GM12872 (cell line): Measurements from ENCODE around the gene LCLAT1.

Experiments used
- TF ChIP-seq, protein P1 (sequence below): IDR thresholded peaks from 3 replicates; pipeline ENCODE4 v1.5.1; 2011; ENCODE audit warnings: low read depth, mild to moderate bottlenecking, low read length, moderate library complexity; ENCODE audit not compliant: insufficient read depth

LCLAT1 gene

DNA sequence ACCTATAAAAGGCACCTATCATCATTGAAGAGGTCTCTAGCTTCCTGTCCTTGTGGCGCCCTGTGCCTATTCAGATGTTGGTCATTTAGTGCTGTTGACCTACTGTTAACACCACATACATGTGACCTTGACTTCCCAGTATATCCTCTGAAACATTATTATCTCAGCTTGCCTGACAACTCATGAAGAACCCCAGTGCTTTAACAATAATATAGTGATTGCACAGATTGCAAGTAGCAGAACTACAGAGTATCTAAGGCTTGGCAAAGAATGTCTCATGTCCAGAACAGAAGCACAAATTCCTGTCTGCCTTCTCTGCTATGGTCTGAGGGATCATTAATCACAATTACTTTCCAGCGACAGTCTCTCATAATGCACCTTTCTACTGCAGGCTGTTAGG lies 165.3 kb downstream of the LCLAT1 start:
- TF ChIP-seq, protein P1, sequence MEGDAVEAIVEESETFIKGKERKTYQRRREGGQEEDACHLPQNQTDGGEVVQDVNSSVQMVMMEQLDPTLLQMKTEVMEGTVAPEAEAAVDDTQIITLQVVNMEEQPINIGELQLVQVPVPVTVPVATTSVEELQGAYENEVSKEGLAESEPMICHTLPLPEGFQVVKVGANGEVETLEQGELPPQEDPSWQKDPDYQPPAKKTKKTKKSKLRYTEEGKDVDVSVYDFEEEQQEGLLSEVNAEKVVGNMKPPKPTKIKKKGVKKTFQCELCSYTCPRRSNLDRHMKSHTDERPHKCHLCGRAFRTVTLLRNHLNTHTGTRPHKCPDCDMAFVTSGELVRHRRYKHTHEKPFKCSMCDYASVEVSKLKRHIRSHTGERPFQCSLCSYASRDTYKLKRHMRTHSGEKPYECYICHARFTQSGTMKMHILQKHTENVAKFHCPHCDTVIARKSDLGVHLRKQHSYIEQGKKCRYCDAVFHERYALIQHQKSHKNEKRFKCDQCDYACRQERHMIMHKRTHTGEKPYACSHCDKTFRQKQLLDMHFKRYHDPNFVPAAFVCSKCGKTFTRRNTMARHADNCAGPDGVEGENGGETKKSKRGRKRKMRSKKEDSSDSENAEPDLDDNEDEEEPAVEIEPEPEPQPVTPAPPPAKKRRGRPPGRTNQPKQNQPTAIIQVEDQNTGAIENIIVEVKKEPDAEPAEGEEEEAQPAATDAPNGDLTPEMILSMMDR: no peak

DNA sequence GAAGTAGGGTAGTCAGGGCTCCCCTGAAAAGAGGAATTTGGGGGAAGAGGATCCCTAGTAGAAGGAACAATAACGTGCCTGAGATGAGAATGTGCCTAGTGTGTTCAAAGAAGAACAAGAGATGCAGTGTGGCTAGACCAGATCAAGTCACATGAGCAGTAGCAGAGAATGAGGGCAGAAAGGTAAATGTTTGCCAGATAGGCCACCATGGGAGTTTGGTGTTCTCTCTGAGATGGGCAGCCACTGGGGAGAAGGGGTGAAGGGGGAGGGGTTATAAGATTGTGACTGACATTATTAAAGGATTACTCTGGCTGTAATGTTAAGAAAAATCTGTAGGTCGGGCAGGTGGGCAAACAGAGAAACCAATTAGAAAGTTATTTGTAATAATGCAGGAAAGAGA lies 166.0 kb downstream of the LCLAT1 start:
- TF ChIP-seq, protein P1: no peak

DNA sequence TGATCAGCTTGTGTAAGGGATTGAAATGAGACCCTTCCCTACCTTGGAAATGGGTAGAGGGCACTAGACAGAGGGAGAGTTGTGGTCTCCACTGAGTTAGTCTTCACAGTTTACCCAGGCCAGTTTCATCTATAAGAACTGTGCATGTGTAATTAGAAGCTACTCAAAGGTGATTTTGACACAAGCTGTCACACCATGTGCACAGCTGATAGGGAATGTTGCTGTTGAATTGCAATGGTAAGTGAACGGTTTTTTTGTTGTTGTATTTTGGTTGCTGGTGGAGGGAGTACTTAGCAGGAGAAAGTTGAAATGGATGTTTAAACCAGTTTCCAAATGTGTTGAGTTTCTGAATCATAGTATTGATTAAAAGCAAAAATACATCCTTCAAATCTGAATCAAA lies 168.9 kb downstream of the LCLAT1 start:
- TF ChIP-seq, protein P1: no peak

DNA sequence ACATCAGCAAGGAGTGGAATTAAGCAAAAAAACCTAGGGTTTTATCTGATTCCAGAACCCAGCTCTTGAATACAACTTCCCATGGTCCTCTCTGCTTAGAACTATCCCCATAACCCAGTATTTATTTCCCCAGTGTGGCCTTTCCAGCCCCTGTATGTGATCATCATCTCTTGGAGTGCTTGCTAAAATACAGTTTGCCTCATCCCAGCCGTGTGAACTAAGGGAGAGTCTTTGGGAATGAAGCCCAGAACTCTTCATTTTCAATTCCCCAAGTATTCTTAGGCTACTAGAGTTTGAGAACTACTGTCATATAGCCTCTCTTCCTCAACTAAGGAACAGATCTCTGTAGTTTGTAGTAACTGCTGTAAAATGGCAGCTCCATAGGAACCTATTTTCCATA lies 173.1 kb downstream of the LCLAT1 start:
- TF ChIP-seq, protein P1: no peak

DNA sequence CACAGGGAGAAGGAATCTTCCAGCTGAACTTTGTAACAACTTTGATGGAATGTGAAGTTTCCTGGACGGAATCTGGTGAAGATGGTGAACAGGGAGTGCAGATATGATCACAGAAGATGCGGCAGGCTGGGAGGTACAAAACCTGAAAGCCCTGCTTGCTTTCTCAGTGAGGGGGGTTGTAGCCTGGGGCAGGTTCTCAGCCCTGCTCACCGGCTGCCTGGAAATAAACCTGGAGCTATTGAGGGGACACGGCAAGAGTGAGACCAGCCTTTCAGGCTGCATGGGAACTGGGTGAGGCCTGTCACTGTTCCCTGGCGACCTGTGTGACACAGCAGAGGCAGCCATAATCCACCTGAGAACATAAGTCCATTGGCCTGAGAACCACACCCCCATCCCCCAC lies 174.8 kb downstream of the LCLAT1 start:
- TF ChIP-seq, protein P1: no peak

DNA sequence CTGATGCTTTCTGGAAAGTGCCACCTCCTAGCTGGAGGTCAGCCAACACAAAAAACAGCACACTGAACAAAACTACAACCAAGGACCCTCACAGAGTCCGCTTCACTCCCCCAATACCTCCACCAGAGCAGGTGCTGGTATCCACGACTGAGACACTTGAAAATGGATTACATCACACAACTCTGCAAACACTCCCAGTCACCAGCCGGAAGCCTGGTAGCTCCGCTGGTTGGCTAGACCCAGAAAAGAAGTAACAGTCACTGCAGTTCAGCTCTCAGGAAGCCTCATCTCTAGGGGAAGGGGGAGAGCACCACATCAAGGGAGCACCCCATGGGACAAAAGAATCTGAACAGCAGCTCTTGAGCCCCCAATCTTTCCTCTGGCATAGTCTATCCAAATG lies 175.4 kb downstream of the LCLAT1 start:
- TF ChIP-seq, protein P1: no peak

DNA sequence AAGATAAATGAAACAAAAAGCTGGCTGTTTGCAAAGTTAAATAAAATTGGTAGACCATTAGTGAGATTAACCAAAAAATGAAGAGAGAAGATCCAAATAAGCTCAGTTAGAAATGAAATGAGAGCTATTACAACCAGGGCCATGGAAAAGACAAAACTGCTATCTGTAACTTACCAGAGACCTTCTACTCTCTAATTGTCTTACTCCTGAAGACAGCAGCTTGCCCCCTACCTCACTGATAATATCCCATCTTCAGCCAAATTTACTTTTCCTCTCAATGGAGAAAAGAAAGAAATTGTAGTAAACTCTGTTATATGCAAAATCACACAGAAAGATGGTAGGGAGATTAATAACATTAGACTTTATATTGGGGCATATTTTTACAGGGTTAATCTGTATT lies 178.2 kb downstream of the LCLAT1 start:
- TF ChIP-seq, protein P1: no peak

DNA sequence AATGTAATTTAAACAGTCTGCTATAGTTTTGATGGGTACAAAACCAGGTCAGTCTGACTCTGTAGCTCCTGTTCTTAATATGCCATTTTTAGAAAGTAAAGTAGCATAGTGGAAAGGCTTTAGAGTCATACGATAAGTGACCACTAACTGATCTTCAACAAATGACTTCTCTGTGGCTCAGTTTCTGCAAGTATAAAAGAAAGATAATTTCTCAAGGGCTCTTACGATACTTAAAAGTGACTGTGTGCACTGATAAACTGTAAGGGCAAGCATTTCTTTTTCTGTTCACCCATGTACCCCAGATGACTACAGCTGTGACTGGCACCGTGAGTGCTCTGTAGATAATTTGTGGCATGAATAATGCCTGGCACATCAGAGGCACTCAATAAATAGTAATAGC lies 178.7 kb downstream of the LCLAT1 start:
- TF ChIP-seq, protein P1: no peak
